Activated T-helper 1 cell treated with anti-CD3 and anti-CD28 coated beads, Interleukin-12 subunit alpha, Interleukin-12 subunit beta, Interleukin-2, Interleukin-4 antibody, amounts not matched to agents 30 ng/mL and 10 ng/mL and 1 ng/mL, durations not matched to agents 14 hours and 24 hours and 36 hours (primary cell): ENCODE data around the gene SP7. TPM values are rescaled to one million over a fixed set of nuclear protein-coding genes. Genes with fewer than 3 reads are reported as not detected.
"Not testable (repeated sequence)": the region's sequence is repeated elsewhere in the genome, so short reads cannot be mapped to it uniquely, and the experiment has no call there.

ENCODE experiments used
- DNase-seq: peaks from one replicate; pipeline ENCODE4 v3.0.0; 2021; ENCODE audit warnings: low spot score
- H3K27ac Mint-ChIP-seq: one replicate; pipeline ENCODE4 v1.8.0; 2021; ENCODE audit warnings: mild to moderate bottlenecking, mixed read lengths
- H3K27me3 Mint-ChIP-seq: one replicate; pipeline ENCODE4 v1.8.0; 2022; ENCODE audit warnings: mild to moderate bottlenecking, moderate library complexity, mixed read lengths; ENCODE audit not compliant: insufficient read depth
- H3K36me3 Mint-ChIP-seq: one replicate; pipeline ENCODE4 v1.8.0; 2021; ENCODE audit warnings: low read depth, mixed read lengths
- H3K4me1 Mint-ChIP-seq: one replicate; pipeline ENCODE4 v1.8.0; 2021; ENCODE audit warnings: low read depth, mixed read lengths
- H3K4me3 Mint-ChIP-seq: one replicate; pipeline ENCODE4 v1.8.0; 2021; ENCODE audit warnings: mild to moderate bottlenecking, moderate library complexity, mixed read lengths
- H3K9me3 Mint-ChIP-seq: one replicate; pipeline ENCODE4 v1.8.0; 2021; ENCODE audit warnings: mixed read lengths
- intact Hi-C: fragments of 100-400 bp; cut with micrococcal nuclease; formaldehyde crosslinking; loops from one replicate; pipeline ENCODE4 v1.15.1; 2024
- total RNA-seq: library from RNA; stranded (reverse); gene quantifications from 2 replicates; pipeline ENCODE4 v1.2.3, GENCODE V29; 2022

SP7 gene
- total RNA-seq, 1 donor from 2014 or later: not detected

DNA sequence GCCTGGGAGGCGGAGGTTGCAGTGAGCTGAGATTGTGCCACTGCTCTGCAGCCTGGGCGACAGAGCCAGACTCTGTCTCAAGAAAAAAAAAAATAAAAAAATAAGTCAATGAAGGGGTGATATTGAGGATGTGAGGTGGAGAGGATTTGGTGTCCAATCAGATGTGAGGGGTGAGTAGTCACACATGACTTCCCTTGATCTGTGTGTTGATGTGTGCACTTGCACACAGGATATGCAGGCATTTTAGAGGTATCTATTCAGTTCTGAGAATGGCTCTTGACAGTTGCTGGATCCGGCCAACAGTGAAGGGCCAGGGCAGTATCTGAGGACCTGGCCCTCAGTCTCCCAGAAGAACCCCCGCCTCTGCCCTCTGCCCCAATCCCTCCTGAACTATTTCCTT, 7.8 kb upstream of the SP7 start:
- intact Hi-C loops: no loop called here
- Mint-ChIP-seq H3K9me3 (no peaks in the 10 kb centered on the region), H3K4me3 (peak overlapping the region; percentile 61), H3K4me1 (peaks cover 23% of the 10 kb centered on the region), H3K27me3 (peaks cover 15% of the 10 kb centered on the region), H3K36me3 (no peaks in the 10 kb centered on the region), H3K27ac (peak overlapping the region; percentile 64)
- no peak for DNase-seq

DNA sequence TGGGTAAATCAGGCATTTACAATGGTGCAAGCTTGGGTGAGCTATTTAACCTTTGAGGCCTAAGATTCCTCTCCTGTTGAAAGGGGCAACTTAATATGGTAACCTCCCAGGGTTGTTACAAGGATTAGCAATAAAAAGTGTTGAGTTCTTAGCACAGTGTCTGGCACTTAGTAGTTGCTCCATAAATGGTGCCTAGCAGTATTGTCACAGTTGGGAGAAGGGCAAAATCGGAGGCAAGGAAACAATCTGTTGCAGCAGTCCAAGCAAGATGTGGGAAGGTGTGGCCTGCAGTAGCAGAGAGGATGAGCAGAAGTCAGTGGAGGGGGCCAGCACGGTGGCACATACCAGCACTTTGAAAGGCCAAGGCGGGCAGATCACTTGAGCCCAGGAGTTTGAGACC, 7.3 kb upstream of the SP7 start:
- DNase-seq: no peak
- H3K27me3 Mint-ChIP-seq: peaks cover 17% of the 10 kb centered on the region
- H3K36me3 Mint-ChIP-seq: no peaks in the 10 kb centered on the region
- peak overlapping the region; percentile 61 for H3K4me3 Mint-ChIP-seq
- peak overlapping the region; percentile 46 for H3K27ac Mint-ChIP-seq
- intact Hi-C loops: no loop called here
- H3K4me1 Mint-ChIP-seq: peaks cover 24% of the 10 kb centered on the region
- H3K9me3 Mint-ChIP-seq: no peaks in the 10 kb centered on the region

DNA sequence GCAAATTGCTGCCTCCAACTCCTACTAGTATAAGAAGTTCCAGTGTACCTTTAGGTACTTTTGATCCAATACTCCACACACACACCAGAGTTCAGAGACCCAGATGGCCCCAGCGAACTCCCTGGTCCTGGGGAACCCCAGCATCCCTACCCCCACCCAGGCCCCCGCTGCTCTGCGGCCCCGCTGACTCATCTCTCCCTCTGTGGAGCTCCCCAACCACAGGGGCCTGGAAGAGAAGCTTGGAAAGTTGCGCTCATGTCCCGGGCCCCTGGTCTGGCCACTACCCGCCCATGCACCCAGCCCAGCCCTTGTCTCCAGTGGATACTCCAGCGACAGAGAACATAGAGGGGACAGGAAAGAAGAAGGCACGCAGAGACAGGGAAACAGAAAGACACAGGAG, 4.2 kb upstream of the SP7 start:
- no peak for DNase-seq
- intact Hi-C loops: no loop called here
- no peak overlapping the region for H3K4me3 Mint-ChIP-seq
- peaks cover 33% of the 10 kb centered on the region for H3K4me1 Mint-ChIP-seq
- no peaks in the 10 kb centered on the region for H3K36me3 Mint-ChIP-seq
- no peaks in the 10 kb centered on the region for H3K9me3 Mint-ChIP-seq
- H3K27me3 Mint-ChIP-seq: peaks cover 39% of the 10 kb centered on the region
- H3K27ac Mint-ChIP-seq: no peak overlapping the region

DNA sequence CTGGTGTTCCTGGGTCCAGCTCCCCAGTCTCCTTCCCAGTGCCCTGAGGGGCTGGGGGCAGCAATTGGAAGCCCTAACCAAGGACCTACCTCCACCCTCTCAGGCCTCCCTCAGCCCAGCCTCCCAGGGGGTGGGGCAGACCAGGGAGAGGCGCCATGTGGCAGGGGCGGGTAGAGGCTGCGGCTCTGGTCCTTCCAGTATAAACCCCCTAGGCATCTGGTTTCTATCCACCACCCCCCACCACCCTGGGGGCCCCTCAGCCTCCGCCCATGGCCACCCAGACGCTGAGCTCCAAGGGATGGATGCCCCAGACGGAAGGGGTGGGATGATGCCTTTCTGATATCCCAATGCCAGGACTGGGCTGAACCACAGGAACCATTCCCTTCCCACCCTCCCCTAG, 2.8 kb upstream of the SP7 start:
- Mint-ChIP-seq H3K36me3 (no peaks in the 10 kb centered on the region), H3K27ac (no peak overlapping the region), H3K9me3 (no peaks in the 10 kb centered on the region), H3K4me1 (peaks cover 21% of the 10 kb centered on the region), H3K4me3 (no peak overlapping the region), H3K27me3 (peaks cover 47% of the 10 kb centered on the region)
- intact Hi-C loops: no loop called here
- DNase-seq: no peak

DNA sequence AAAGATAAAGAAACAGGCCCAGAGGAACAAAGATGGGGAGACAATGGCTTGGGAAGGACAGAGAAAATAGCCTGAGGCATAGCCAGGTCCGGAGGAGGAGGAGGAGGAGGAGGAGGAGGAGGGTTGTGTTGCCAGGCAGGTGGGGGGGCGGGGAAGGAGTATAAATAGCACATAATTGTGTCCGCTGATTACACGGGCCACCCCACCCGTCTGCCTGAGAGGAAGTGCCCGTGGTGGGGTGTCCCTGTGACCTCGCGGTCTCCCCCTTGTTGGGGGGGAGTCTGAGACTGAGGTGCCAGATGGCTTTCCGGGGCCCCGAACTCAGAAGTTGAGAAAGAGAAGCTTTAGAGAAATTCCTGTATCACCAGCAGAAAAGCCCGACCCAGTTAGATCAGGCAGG, 1.9 kb upstream of the SP7 start:
- DNase-seq: no peak
- intact Hi-C loops: no loop called here
- Mint-ChIP-seq H3K9me3 (no peaks in the 10 kb centered on the region), H3K36me3 (no peaks in the 10 kb centered on the region), H3K4me1 (peaks cover 13% of the 10 kb centered on the region), H3K4me3 (no peak overlapping the region), H3K27ac (no peak overlapping the region), H3K27me3 (peaks cover 48% of the 10 kb centered on the region)

DNA sequence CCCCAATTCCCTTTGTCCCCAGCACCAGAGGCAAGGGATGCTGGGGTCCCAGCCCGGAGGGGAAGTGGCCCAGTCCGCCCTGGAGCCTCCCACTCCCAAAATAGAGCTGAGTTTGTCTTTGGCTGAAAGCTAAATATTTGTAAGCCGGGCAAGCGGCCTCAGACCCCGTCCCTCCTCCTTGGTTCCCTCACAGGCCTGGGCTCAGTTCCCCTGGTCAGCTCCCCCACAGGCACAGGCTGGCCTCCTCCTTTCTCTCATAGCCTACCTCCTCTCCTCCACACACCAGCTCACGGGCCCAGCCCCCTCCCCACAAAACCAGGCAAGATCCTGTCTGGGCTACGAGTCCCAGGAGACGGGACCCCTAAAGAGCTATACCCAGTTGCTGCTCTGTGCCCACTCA, 1.3 kb downstream of the SP7 start:
- Mint-ChIP-seq H3K9me3 (no peaks in the 10 kb centered on the region), H3K27me3 (peaks cover 51% of the 10 kb centered on the region), H3K27ac (peak overlapping the region; percentile 40), H3K4me3 (no peak overlapping the region), H3K4me1 (peaks cover 12% of the 10 kb centered on the region), H3K36me3 (no peaks in the 10 kb centered on the region)
- no peak for DNase-seq
- intact Hi-C loops: no loop called here

DNA sequence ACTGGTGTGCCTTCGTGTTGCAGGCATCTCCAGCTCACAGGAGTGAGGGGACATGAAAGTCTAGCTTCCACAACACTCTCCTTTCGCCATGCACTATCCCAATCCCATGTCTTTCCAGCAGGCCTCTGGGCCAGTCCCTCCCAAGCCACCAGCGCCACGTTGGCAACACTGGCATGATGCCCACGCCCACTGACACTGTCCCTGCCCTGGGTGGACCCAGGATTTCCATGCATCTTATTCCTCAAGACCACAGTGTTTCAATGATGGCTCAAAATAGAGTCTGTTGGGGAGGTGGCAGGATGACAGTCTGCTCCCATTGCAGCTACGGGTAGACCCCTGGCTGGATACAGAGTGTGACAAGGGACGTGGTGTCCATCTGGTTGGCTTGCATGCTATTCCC, 2.3 kb downstream of the SP7 start:
- intact Hi-C loops: no loop called here
- DNase-seq: no peak
- Mint-ChIP-seq H3K27ac (peak overlapping the region; percentile 48), H3K4me1 (peaks cover 12% of the 10 kb centered on the region), H3K4me3 (no peak overlapping the region), H3K9me3 (no peaks in the 10 kb centered on the region), H3K27me3 (peaks cover 52% of the 10 kb centered on the region), H3K36me3 (no peaks in the 10 kb centered on the region)

DNA sequence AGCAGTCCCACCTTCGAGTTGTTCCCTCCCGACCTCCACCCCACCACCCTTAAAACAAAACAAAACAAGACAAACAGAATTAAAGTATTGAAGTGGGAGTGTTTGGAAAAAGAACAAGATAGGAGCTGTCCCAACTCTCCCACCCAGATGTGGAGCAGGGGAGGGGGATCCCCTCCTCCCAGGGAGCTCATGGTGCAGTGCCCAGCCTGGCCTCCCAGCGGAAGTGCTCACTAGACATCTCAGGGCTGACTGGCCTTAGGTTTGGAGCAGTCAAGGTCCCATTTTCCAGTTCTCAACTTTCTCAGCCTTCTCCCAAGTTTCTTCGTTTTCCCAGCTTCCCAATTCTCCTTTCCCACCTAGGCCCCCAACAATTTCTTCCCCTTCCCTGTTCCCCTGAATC, 2.9 kb downstream of the SP7 start:
- peaks cover 49% of the 10 kb centered on the region for H3K27me3 Mint-ChIP-seq
- DNase-seq: no peak
- intact Hi-C loops: no loop called here
- no peaks in the 10 kb centered on the region for H3K36me3 Mint-ChIP-seq
- H3K27ac Mint-ChIP-seq: no peak overlapping the region
- H3K9me3 Mint-ChIP-seq: no peaks in the 10 kb centered on the region
- H3K4me1 Mint-ChIP-seq: peaks cover 9% of the 10 kb centered on the region
- no peak overlapping the region for H3K4me3 Mint-ChIP-seq

DNA sequence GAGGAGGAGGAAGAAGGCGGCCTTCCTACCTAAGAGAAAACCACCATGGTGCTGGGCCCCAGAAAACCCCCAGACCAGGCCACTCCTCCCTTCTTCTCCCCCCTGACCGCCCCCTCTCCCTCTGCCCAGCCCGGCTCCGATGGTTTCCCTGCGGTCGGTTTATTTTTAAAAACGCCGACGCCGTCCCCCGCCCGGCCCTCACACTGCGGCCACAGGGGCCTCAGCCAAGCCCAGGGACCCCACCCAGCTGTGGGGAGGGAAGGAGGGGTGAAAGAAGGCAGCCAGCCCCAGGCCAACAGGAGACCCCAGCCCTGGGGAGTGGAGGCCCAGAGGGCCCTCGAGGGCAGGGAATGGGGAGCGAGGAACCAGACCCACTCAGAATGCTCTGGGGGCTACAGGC, 3.4 kb downstream of the SP7 start:
- intact Hi-C loops: no loop called here
- Mint-ChIP-seq H3K36me3 (no peaks in the 10 kb centered on the region), H3K4me1 (peaks cover 4% of the 10 kb centered on the region), H3K9me3 (no peaks in the 10 kb centered on the region), H3K4me3 (no peak overlapping the region), H3K27ac (no peak overlapping the region), H3K27me3 (peaks cover 44% of the 10 kb centered on the region)
- no peak for DNase-seq

DNA sequence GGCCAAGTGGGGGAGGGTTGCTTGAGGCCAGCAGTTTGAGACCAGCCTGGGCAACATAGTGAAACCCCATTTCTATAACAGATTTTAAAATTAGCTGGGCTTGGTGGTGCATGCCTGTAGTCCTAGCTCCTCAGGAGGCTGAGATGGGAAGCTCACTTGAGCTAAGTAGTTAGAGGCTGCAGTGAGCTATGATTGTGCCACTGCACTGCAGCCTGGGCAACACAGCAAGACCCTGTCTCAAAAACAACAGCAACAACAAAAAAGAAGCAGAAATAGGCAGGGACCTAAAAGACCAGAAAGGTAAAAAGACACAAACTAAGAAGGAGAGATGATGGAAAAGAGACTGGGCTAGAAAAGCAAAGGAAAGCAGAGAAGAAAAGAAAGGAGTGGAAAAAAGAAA, 3.8 kb downstream of the SP7 start:
- H3K4me3 Mint-ChIP-seq: not testable (repeated sequence)

DNA sequence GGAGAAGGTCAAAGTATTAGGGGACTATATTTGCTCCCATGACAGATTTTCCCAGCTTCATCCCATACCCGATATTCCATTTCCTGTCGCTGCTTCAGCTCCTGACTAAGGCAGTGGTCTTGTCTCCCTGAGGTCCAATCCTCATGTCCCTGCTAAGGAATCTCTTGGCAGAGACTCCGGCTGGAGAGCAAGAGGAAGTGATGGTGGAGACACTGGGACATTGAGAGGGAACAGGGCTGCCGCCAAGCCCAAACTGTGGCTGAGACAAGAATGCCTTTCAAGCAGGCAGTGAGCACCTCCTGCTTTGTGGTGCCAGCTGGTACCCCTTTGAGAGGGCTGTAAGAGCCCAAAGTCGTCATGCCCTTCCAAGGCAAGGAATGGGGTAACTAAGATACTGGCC, 5.5 kb downstream of the SP7 start:
- no peak for DNase-seq
- Mint-ChIP-seq H3K27ac (no peak overlapping the region), H3K4me1 (peaks cover 6% of the 10 kb centered on the region), H3K27me3 (peaks cover 44% of the 10 kb centered on the region), H3K36me3 (no peaks in the 10 kb centered on the region), H3K4me3 (no peak overlapping the region), H3K9me3 (no peaks in the 10 kb centered on the region)
- intact Hi-C loops: no loop called here

More for the DNA sequence above, 3.8 kb downstream of the SP7 start:
- H3K27ac Mint-ChIP-seq, H3K36me3 Mint-ChIP-seq, H3K9me3 Mint-ChIP-seq, DNase-seq, intact Hi-C loops, H3K4me1 Mint-ChIP-seq: not testable (repeated sequence)
- peaks cover 46% of the 10 kb centered on the region for H3K27me3 Mint-ChIP-seq

DNA sequence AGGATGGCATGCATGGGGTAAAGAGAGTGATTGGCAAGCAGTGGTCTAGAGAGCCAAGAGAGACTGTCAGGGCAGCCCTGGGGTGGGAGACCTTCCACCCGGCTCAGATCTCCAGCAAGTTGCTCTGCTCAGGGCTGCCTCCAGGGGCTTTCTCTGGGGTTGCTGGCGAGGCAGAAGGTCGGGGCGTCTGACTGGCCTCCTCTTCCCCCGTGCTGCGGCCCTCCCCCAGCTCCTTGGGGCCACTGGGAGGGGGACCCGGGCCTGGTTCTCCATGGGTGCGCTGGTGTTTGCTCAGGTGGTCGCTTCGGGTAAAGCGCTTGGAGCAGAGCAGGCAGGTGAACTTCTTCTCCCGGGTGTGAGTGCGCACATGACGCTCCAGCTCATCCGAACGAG, 8.1 kb downstream of the SP7 start:
- peaks cover 20% of the 10 kb centered on the region for H3K4me1 Mint-ChIP-seq
- no peaks in the 10 kb centered on the region for H3K36me3 Mint-ChIP-seq
- H3K27me3 Mint-ChIP-seq: peaks cover 30% of the 10 kb centered on the region
- H3K27ac Mint-ChIP-seq: no peak overlapping the region
- no peaks in the 10 kb centered on the region for H3K9me3 Mint-ChIP-seq
- no peak overlapping the region for H3K4me3 Mint-ChIP-seq
- no peak for DNase-seq
- intact Hi-C loops: no loop called here

DNA sequence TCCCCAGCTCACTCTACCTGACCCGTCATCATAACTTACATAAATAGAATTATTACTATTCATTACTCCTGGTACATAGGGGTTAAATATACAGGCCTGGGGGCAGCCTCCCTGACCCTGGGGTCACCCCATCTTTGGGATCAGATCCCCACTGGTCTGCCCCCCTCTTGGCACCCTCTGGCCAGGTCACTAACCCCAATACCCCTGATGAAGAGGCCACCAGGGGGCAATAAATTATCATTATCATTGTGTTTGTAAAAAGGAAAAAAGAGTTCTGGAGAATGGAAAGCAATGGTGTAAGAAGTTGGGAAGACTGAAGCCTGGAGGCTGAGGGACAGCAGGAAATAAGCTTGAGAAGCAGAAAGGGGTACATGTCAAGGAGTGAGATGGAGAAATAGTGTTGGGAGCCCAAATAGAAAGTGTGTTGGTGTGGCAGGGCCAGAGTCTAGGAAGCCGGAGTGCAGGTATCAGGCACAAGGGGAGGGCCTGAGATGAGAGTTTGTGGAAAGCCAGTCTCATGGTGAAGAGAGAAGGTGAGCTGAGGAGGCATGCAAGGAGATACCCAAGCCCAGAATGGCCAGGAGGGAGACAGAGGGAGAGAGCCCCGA, 8.6 kb downstream of the SP7 start:
- Mint-ChIP-seq H3K4me1 (peaks cover 20% of the 10 kb centered on the region), H3K9me3 (no peaks in the 10 kb centered on the region), H3K27ac (no peak overlapping the region), H3K4me3 (no peak overlapping the region), H3K36me3 (no peaks in the 10 kb centered on the region), H3K27me3 (peaks cover 30% of the 10 kb centered on the region)
- DNase-seq: no peak
- intact Hi-C loops: no loop called here
